Brain microvascular endothelial cell (primary cell): Measurements from ENCODE around the gene STARD5.

Source experiments
- DNase-seq: peaks from one replicate; pipeline ENCODE4 v3.0.0-alpha.2; 2020
- H3K27ac ChIP-seq: fragments of 250-450 bp; sonication (Bioruptor Pico); 2 replicates; pipeline ENCODE4 v1.5.1; 2020; ENCODE audit warnings: mild to moderate bottlenecking, moderate library complexity
- H3K27me3 ChIP-seq: fragments of 250-450 bp; sonication (Bioruptor Pico); replicated peaks from 2 replicates; pipeline ENCODE4 v1.5.1; 2020; ENCODE audit warnings: mild to moderate bottlenecking
- H3K36me3 ChIP-seq: fragments of 250-450 bp; sonication (Bioruptor Pico); replicated peaks from 2 replicates; pipeline ENCODE4 v1.5.1; 2020; ENCODE audit warnings: mild to moderate bottlenecking
- H3K4me3 ChIP-seq: 2 replicates; pipeline ENCODE4 v1.5.1; 2011; ENCODE audit warnings: low read depth, mild to moderate bottlenecking, control low read depth, low read length, moderate library complexity
- CTCF ChIP-seq: IDR thresholded peaks from 2 replicates; pipeline ENCODE4 v1.5.1; 2011; ENCODE audit warnings: low read depth, mild to moderate bottlenecking, moderate library complexity, low read length, control low read depth, inconsistent platforms; ENCODE audit errors: missing control alignments
- in situ Hi-C: cut with HindIII; loops from 2 replicates; pipeline ENCODE4 v1.10.0; 2017; ENCODE audit warnings: low sequenced_read_pairs, low pct_ligation_motif_present

The STARD5 gene

GRCh38 chr15:81282606-81282895 lies 41.4 kb downstream of the STARD5 start:
- H3K27me3 ChIP-seq = no peaks in the 10 kb centered on the region
- H3K27ac ChIP-seq = no peak overlapping the region
- H3K4me3 ChIP-seq = no peak overlapping the region
- in situ Hi-C loops = no loop called here
- DNase-seq = no peak
- TF ChIP-seq CTCF = no peak
- no peaks in the 10 kb centered on the region for H3K36me3 ChIP-seq

GRCh38 chr15:81281766-81282605 lies 42.0 kb downstream of the STARD5 start:
- no peak overlapping the region for H3K4me3 ChIP-seq
- H3K36me3 ChIP-seq = no peaks in the 10 kb centered on the region
- H3K27ac ChIP-seq = no peak overlapping the region
- DNase-seq = no peak
- in situ Hi-C loops = no loop called here
- no peaks in the 10 kb centered on the region for H3K27me3 ChIP-seq
- TF ChIP-seq CTCF = no peak

DNA sequence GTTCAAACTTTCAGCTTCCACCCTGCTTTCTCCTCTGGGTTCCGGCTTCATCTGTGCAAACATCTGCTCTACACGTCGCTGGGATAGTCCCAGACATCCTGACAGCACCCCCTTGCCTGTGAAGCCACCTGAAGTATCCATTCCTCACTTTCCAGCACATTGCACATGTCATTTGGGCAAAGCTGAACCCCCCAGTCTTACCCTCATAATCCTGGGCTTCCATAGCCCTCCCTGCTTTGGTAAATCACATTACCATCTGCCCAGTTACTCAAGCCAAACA lies 42.5 kb downstream of the STARD5 start:
- in situ Hi-C loops = no loop called here
- H3K27me3 ChIP-seq = no peaks in the 10 kb centered on the region
- TF ChIP-seq CTCF = no peak
- no peaks in the 10 kb centered on the region for H3K36me3 ChIP-seq
- H3K27ac ChIP-seq = no peak overlapping the region
- DNase-seq = no peak
- H3K4me3 ChIP-seq = no peak overlapping the region

GRCh38 chr15:81280696-81281455 lies 43.1 kb downstream of the STARD5 start:
- no peak for DNase-seq
- in situ Hi-C loops = no loop called here

GRCh38 chr15:81279621-81280485 lies 44.1 kb downstream of the STARD5 start:
- in situ Hi-C loops = no loop called here
- H3K27ac ChIP-seq = no peak overlapping the region

More at GRCh38 chr15:81280696-81281455, 43.1 kb downstream of the STARD5 start:
- no peak for TF ChIP-seq CTCF
- Histone ChIP-seq H3K27ac (no peak overlapping the region), H3K27me3 (no peaks in the 10 kb centered on the region), H3K36me3 (no peaks in the 10 kb centered on the region), H3K4me3 (no peak overlapping the region)

More at GRCh38 chr15:81279621-81280485, 44.1 kb downstream of the STARD5 start:
- TF ChIP-seq CTCF = no peak
- peak; percentile 37 for DNase-seq
- no peaks in the 10 kb centered on the region for H3K36me3 ChIP-seq
- no peak overlapping the region for H3K4me3 ChIP-seq
- H3K27me3 ChIP-seq = no peaks in the 10 kb centered on the region
